Ovary (tissue), 3 donors: ENCODE measurements around the gene BRWD1.

ENCODE experiments used
- POLR2A ChIP-seq: fragments of 450-650 bp; IDR thresholded peaks from one replicate; pipeline ENCODE4 v1.6.1; 2017; ENCODE audit warnings: antibody characterized with exemption, mild to moderate bottlenecking, moderate library complexity
- TF ChIP-seq, protein P1 (sequence below), 3 donors: fragments of 450-650 bp in 2 of 3; fragments of 200-600 bp in 1 of 3; IDR thresholded peaks; one replicate each; pipeline versions ENCODE4 v1.5.1 to v1.8.0; 2016 to 2022; ENCODE audit warnings: antibody characterized with exemption in 3 of 3, mild to moderate bottlenecking in 1 of 3
- donor health status: DM: no; HTN: no; CAD: no.

DNA sequence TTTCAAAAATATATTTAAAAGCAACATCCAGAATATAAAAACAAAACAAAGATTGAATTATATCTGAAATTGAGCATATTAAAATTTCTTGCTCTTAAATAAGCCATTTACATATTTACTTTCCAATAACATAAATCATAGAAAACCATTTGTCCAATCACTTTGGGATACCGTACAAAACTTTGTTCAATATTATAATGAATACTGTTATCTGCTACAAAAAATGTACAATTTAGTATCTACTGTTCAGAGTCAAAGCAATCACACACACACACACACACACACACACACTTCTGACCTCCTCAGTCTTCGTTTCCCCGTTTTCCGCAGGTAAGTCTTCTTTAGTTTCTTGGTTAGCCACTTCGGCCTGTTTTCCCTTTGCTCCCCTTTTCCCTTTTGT lies 31.4 kb upstream of the BRWD1 start:
- TF ChIP-seq POLR2A: no peak
- TF ChIP-seq, protein P1, sequence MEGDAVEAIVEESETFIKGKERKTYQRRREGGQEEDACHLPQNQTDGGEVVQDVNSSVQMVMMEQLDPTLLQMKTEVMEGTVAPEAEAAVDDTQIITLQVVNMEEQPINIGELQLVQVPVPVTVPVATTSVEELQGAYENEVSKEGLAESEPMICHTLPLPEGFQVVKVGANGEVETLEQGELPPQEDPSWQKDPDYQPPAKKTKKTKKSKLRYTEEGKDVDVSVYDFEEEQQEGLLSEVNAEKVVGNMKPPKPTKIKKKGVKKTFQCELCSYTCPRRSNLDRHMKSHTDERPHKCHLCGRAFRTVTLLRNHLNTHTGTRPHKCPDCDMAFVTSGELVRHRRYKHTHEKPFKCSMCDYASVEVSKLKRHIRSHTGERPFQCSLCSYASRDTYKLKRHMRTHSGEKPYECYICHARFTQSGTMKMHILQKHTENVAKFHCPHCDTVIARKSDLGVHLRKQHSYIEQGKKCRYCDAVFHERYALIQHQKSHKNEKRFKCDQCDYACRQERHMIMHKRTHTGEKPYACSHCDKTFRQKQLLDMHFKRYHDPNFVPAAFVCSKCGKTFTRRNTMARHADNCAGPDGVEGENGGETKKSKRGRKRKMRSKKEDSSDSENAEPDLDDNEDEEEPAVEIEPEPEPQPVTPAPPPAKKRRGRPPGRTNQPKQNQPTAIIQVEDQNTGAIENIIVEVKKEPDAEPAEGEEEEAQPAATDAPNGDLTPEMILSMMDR (IDR thresholded peaks at IDR 0.05): no peak
